ENCODE results near the gene FBN1.

- TF ChIP-seq CTCF (IDR thresholded peaks at IDR 0.05) (no peak), POLR2A (IDR thresholded peaks at IDR 0.05) (no peak), EP300 (IDR thresholded peaks at IDR 0.05; ENCODE audit: low read depth) (no peak), POLR2AphosphoS5 (IDR thresholded peaks at IDR 0.05) (no peak)
Measured at GRCh38 chr15:48537271-48538113, 108.0 kb downstream of the FBN1 start.
